SK-N-SH (cell line): ENCODE measurements around the gene NELFA. TPM values are rescaled to one million over a fixed set of nuclear protein-coding genes. Genes with fewer than 3 reads are reported as not detected.

Experiments
- CTCF ChIA-PET: fragments of 300-600, 350-600 bp; formaldehyde crosslinking; extraction: SDS; loops from one replicate; lab custom pipeline; 2021; lab: Yijun Ruan, JAX
- POLR2A ChIA-PET: fragments of 350-600 bp; sonication (Branson Sonifier 250); formaldehyde crosslinking; extraction: SDS; loops from one replicate; lab custom pipeline; 2020; ENCODE audit warnings: antibody characterized with exemption, inconsistent platforms; lab: Yijun Ruan, JAX
- DNase-seq: peaks from one replicate; pipeline ENCODE4 v3.0.0; 2012
- H2AFZ ChIP-seq: fragments of 200-600 bp; sonication (generic); 2 replicates; pipeline ENCODE4 v1.8.1; 2016; ENCODE audit warnings: antibody characterized with exemption, mild to moderate bottlenecking, low read depth
- H3F3A ChIP-seq: fragments of 200-600 bp; sonication (generic); replicated peaks from 2 replicates; pipeline ENCODE3; 2016; ENCODE audit warnings: antibody characterized with exemption, mild to moderate bottlenecking; ENCODE audit not compliant: insufficient read depth
- H3K27ac ChIP-seq, 2 experiments: fragments of 200-500 bp in 1 of 2; fragments of 200-600 bp in 1 of 2; sonication (Bioruptor generic) in 1 of 2; sonication (generic), shearing (Covaris generic) in 1 of 2; 2 replicates each; pipeline versions ENCODE4 v1.5.1 to v1.6.1; 2014 to 2016; ENCODE audit warnings: low read depth in 2 of 2, inconsistent platforms in 1 of 2, low read length in 1 of 2, mild to moderate bottlenecking in 1 of 2, mixed read lengths in 1 of 2
- H3K27me3 ChIP-seq: fragments of 200-600 bp; sonication (generic), shearing (Covaris generic); 2 replicates; pipeline ENCODE4 v1.6.1; 2016; ENCODE audit warnings: mixed run types; ENCODE audit not compliant: insufficient read depth
- H3K36me3 ChIP-seq, 2 experiments: fragments of 200-500 bp in 1 of 2; fragments of 200-600 bp in 1 of 2; sonication (Bioruptor generic) in 1 of 2; sonication (generic) in 1 of 2; replicated peaks in 1 of 2; 2 replicates each; pipeline versions ENCODE3 to v1.5.1; 2014 to 2016; ENCODE audit warnings: low read length in 1 of 2, mild to moderate bottlenecking in 1 of 2; ENCODE audit not compliant: insufficient read depth in 2 of 2, control insufficient read depth in 1 of 2
- H3K4me1 ChIP-seq, 2 experiments: fragments of 200-500 bp in 1 of 2; fragments of 200-600 bp in 1 of 2; sonication (Bioruptor generic) in 1 of 2; sonication (generic), shearing (Covaris generic) in 1 of 2; 2 replicates each; pipeline versions ENCODE4 v1.5.1 to v1.6.1; 2014 to 2016; ENCODE audit warnings: low read depth in 1 of 2, low read length in 1 of 2, mixed run types in 1 of 2; ENCODE audit not compliant: insufficient read depth in 2 of 2, control insufficient read depth in 1 of 2
- H3K4me2 ChIP-seq: fragments of 200-600 bp; sonication (generic), shearing (Covaris generic); 2 replicates; pipeline ENCODE4 v1.6.1; 2017; ENCODE audit warnings: mixed run types
- H3K4me3 ChIP-seq, 2 experiments: fragments of 200-500 bp in 1 of 2; fragments of 200-600 bp in 1 of 2; sonication (Bioruptor generic) in 1 of 2; sonication (generic), shearing (Covaris generic) in 1 of 2; 2 replicates each; pipeline versions ENCODE4 v1.5.1 to v1.8.1; 2014 to 2016; ENCODE audit warnings: low read depth in 2 of 2, inconsistent platforms in 1 of 2, low read length in 1 of 2, mild to moderate bottlenecking in 1 of 2, mixed read lengths in 1 of 2, moderate library complexity in 1 of 2
- H3K79me2 ChIP-seq: fragments of 200-600 bp; sonication (generic); 2 replicates; pipeline ENCODE4 v1.8.1; 2017; ENCODE audit warnings: mild to moderate bottlenecking; ENCODE audit not compliant: insufficient read depth
- H3K9ac ChIP-seq: fragments of 200-600 bp; sonication (generic); 2 replicates; pipeline ENCODE4 v1.6.1; 2017; ENCODE audit warnings: mixed run types
- H3K9me2 ChIP-seq: fragments of 200-600 bp; sonication (generic); 2 replicates; pipeline ENCODE4 v1.6.1; 2017; ENCODE audit warnings: mixed run types
- H3K9me3 ChIP-seq: fragments of 200-600 bp; sonication (generic); 2 replicates; pipeline ENCODE4 v1.6.1; 2017; ENCODE audit warnings: mixed run types, mild to moderate bottlenecking, moderate library complexity
- H4K20me1 ChIP-seq: fragments of 200-600 bp; sonication (generic); 2 replicates; pipeline ENCODE4 v1.6.1; 2017; ENCODE audit warnings: mild to moderate bottlenecking, mixed run types; ENCODE audit not compliant: insufficient read depth
- CHD2 ChIP-seq: fragments of 150-350 bp; IDR thresholded peaks from 2 replicates; pipeline ENCODE4 v1.6.1; 2018; ENCODE audit warnings: low read length; ENCODE audit not compliant: partially characterized antibody
- ELF1 ChIP-seq: IDR thresholded peaks from 2 replicates; pipeline ENCODE4 v1.4.0; 2012
- FOXJ3 ChIP-seq: sonication (generic); formaldehyde crosslinking; IDR thresholded peaks from 2 replicates; pipeline ENCODE4 v1.5.1; 2020; ENCODE audit warnings: mild to moderate bottlenecking, missing genetic modification reagents
- FOXM1 ChIP-seq: IDR thresholded peaks from 2 replicates; pipeline ENCODE4 v1.4.0; 2012; ENCODE audit warnings: low read depth, mild to moderate bottlenecking
- GABPA ChIP-seq: IDR thresholded peaks from 2 replicates; pipeline ENCODE4 v1.4.0; 2012; ENCODE audit warnings: low read depth, mild to moderate bottlenecking
- GATA2 ChIP-seq: sonication (generic); formaldehyde crosslinking; IDR thresholded peaks from 2 replicates; pipeline ENCODE4 v1.5.0; 2020; ENCODE audit warnings: mild to moderate bottlenecking, missing genetic modification reagents
- MAX ChIP-seq: IDR thresholded peaks from 2 replicates; pipeline ENCODE4 v1.4.0; 2012; ENCODE audit warnings: low read depth
- MXI1 ChIP-seq: IDR thresholded peaks from 2 replicates; pipeline ENCODE4 v1.6.1; 2012; ENCODE audit warnings: mild to moderate bottlenecking, low read depth, low read length, improper control_type of control experiment
- NFIC ChIP-seq: IDR thresholded peaks from 2 replicates; pipeline ENCODE4 v1.4.0; 2012; ENCODE audit warnings: borderline replicate concordance
- NRF1 ChIP-seq: IDR thresholded peaks from 2 replicates; pipeline ENCODE4 v1.6.1; 2012; ENCODE audit warnings: low read depth, mild to moderate bottlenecking, low read length
- RAD21 ChIP-seq: IDR thresholded peaks from 2 replicates; pipeline ENCODE4 v1.6.1; 2012; ENCODE audit warnings: mild to moderate bottlenecking, low read length
- RFX5 ChIP-seq: IDR thresholded peaks from 2 replicates; pipeline ENCODE4 v1.6.1; 2012; ENCODE audit warnings: mild to moderate bottlenecking, improper control_type of control experiment, low read length
- SMC3 ChIP-seq: IDR thresholded peaks from 2 replicates; pipeline ENCODE4 v1.6.1; 2012; ENCODE audit warnings: low read depth, low read length, improper control_type of control experiment
- TAF1 ChIP-seq: IDR thresholded peaks from 2 replicates; pipeline ENCODE4 v1.6.1; 2012; ENCODE audit warnings: low read depth, mild to moderate bottlenecking, low read length, moderate library complexity, borderline replicate concordance
- TCF12 ChIP-seq: IDR thresholded peaks from 2 replicates; pipeline ENCODE4 v1.4.0; 2012
- YY1 ChIP-seq: IDR thresholded peaks from 2 replicates; pipeline ENCODE4 v1.4.0; 2012; ENCODE audit warnings: low read depth, mild to moderate bottlenecking
- WGBS: methylation state at CpG from one replicate; pipeline ENCODE4 v1.1.6; 2017; ENCODE audit warnings: low lambda C conversion rate; 5-methylcytosine and 5-hydroxymethylcytosine counted together
- polyA plus RNA-seq, 3 experiments: library from polyadenylated mRNA; depleted of rRNA; stranded (reverse); fragments of >200 nt; gene quantifications; 2 replicates each; pipeline ENCODE4 v1.2.3, GENCODE V29; 2012

The NELFA gene
- polyA plus RNA-seq, 1 of the 3 experiments (the other 2 are of a cell fraction) = 26.8 TPM

GRCh38 chr4:1992468-1993168 is 16.2 kb downstream of the NELFA start:
- TF ChIP-seq GABPA (no peak), MAX (no peak), RAD21 (no peak), ELF1 (no peak), SMC3 (no peak), GATA2 (CRISPR knock-in tag) (no peak), MXI1 (no peak), TAF1 (no peak), NFIC (no peak), FOXJ3 (CRISPR knock-in tag) (no peak), FOXM1 (no peak), RFX5 (no peak), TCF12 (no peak), YY1 (no peak), NRF1 (no peak)
- WGBS = 98% methylated on average over 21 of the region's 45 CpGs
- POLR2A ChIA-PET = no interaction called here

GRCh38 chr4:1991596-1992434 is 17.0 kb downstream of the NELFA start:
- POLR2A ChIA-PET = no interaction called here
- Histone ChIP-seq H3F3A (no peaks in the 10 kb centered on the region), H3K36me3 (peaks cover 11 to 31% of the 10 kb centered on the region in 2 experiments), H4K20me1 (peaks cover 8% of the 10 kb centered on the region; the same call in 1 of the 2 replicates), H3K4me1 (peaks cover 0 to 9% of the 10 kb centered on the region in 2 experiments; a peak in 1 of 4 replicates), H3K27ac (peak overlapping the region in 1 of 2 experiments; percentile 31; a peak in 1 of 4 replicates), H3K79me2 (peaks cover 49% of the 10 kb centered on the region), H3K4me2 (no peak overlapping the region), H3K9me2 (no peaks in the 10 kb centered on the region), H2AFZ (no peak overlapping the region), H3K4me3 (no peak overlapping the region), H3K9me3 (0 out of 2 replicates have a peak, but pooled peaks cover 3% of the 10 kb centered on the region)
- CTCF ChIA-PET = interaction anchor here (1.1 kb wide), 1 partner anchor 18 kb away, joined by 3 read pairs; no protein-coding TSS in a partner anchor
- no peak for TF ChIP-seq CHD2
- no peak for TF ChIP-seq NFIC
- TF ChIP-seq, all 33 proteins: peak for 0
- 92% methylated on average over 2 of the region's 37 CpGs for WGBS
- no peak overlapping the region for H3K9ac ChIP-seq
- peak; percentile 49 for DNase-seq
- no peaks in the 10 kb centered on the region for H3K27me3 ChIP-seq

More at GRCh38 chr4:1992468-1993168, 16.2 kb downstream of the NELFA start:
- Histone ChIP-seq H3K79me2 (peaks cover 57% of the 10 kb centered on the region), H3K4me3 (no peak overlapping the region), H3K4me2 (no peak overlapping the region), H3K4me1 (peaks cover 0 to 9% of the 10 kb centered on the region in 2 experiments; a peak in 1 of 4 replicates), H4K20me1 (peaks cover 8% of the 10 kb centered on the region; the same call in 1 of the 2 replicates), H3K27ac (peak overlapping the region in 1 of 2 experiments; percentile 31; a peak in 1 of 4 replicates), H3K9me3 (peaks cover 10% of the 10 kb centered on the region; the same call in 1 of the 2 replicates), H3K9me2 (no peaks in the 10 kb centered on the region), H3F3A (no peaks in the 10 kb centered on the region), H3K36me3 (peaks cover 18 to 23% of the 10 kb centered on the region in 2 experiments), H3K27me3 (no peaks in the 10 kb centered on the region), H2AFZ (no peak overlapping the region), H3K9ac (no peak overlapping the region)
- DNase-seq = peak; percentile 80
- CTCF ChIA-PET = interaction anchor here (1.0 to 1.1 kb wide), 2 partner anchors 16 to 17 kb away, joined by 3 read pairs; partner anchors contain the start of gene NELFA
